LNCAP (cell line): Measurements from ENCODE around the gene ALPG.
A peak's percentile ranks its signal among the peaks of the same experiment; 100 is the strongest.

ENCODE experiments used
- CTCF ChIP-seq: fragments of 450-650 bp; IDR thresholded peaks from 2 replicates; pipeline ENCODE4 v1.5.1; 2017; ENCODE audit warnings: mild to moderate bottlenecking

The ALPG gene

DNA sequence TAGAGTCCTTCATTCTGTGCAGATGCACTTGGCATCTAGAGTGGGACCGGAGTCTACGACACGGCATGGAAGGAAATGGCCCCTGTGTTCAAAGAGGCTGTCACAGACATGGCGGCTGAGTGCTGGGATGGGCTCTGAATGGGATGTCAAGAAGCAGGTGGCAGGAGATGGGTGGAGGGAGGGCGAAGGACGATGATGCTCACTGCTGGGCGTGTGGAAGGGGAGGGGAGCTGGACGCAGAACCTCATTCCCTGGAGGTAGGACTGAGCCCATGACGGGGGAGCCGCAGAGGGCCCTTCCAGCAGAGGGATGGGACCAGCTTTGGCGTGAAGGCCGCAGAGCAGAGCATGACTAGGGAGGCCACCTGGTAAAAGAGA is 30.5 kb downstream of the ALPG start:
- no peak for TF ChIP-seq CTCF

DNA sequence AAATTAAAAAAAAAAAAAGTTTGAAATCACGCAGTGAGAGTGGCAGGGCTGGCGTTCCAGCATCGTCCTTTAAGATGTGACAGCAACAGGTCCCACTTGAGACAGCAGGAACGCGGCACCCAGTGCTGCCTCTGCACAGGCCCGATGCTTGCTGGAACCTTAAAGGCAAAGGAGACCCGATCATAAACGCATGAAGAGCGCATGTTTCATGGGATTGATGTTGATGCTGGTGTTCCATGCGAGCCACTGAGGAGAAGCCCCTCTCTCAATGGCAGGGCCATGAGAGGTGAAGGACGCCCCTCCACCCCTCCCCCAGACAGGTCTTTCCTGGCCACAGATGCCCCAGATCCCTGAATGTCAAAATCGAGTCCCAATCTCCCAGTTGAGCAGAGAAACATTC is 31.4 kb downstream of the ALPG start:
- no peak for TF ChIP-seq CTCF

DNA sequence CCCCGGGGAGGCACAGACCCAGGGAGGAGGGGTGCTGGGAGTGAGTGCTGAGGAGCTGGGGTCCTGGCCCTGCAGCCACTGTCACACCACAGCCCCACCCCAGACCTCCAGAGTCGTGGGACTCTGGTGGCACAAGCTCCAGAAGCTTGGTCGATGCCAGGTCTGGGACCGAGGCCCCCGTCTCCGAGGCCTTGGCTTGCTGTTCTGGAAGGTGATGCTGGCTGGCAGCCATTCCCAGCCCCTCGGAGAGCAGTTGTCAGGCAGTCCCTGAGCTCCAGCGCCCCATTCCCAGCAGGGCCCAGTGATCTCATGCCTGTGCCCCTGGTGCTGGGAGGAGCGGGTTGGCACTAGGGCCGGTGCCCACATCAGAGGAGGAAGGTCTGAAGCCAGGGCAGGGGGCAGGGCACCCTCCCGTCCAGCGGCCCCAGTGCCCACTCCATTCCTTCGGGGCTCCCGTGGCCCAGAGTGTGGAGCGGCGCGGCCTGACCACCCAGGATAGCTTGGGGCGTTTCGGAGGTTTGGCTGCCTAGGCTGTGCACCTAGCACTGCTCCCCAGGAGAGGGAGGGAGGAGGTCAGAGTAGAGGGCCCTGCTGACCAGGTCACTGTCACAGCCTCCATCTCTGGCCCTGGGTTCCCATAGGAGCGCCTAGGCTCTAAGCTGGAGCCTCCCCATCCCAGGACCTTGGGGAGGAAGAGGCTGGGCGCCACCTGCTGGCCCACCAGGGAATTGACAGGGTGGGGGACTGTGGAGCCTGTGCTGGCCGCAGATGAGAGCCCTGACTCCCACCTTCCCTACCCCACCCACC is 32.5 kb downstream of the ALPG start:
- peak; percentile 59 for TF ChIP-seq CTCF

- TF ChIP-seq CTCF, result no peak
These were observed 33.1 kb downstream of the ALPG start for GRCh38 chr2:232439758-232440135.

- TF ChIP-seq CTCF, result peak; percentile 85
These were observed 33.8 kb downstream of the ALPG start for GRCh38 chr2:232440220-232441018.

- TF ChIP-seq CTCF, result no peak
These were observed 34.6 kb downstream of the ALPG start for GRCh38 chr2:232441147-232441651.

GRCh38 chr2:232444409-232445148 is 37.9 kb downstream of the ALPG start:
- peak; percentile 65 for TF ChIP-seq CTCF
